ENCODE measurements around the gene UBQLNL.

UBQLNL gene

GRCh38 chr11:5507177-5507932, 9.1 kb downstream of the UBQLNL start:
- DNase-seq (ENCODE audit: low read depth) = no peak

- DNase-seq (ENCODE audit: low read depth) = no peak
These were observed 11.0 kb downstream of the UBQLNL start for GRCh38 chr11:5505363-5506048.

GRCh38 chr11:5504403-5504921, 12.0 kb downstream of the UBQLNL start:
- no peak for DNase-seq (ENCODE audit: low read depth)

- DNase-seq (ENCODE audit: low read depth) = no peak
These were observed 16.1 kb downstream of the UBQLNL start for GRCh38 chr11:5500393-5500801.

GRCh38 chr11:5499671-5500070, 16.8 kb downstream of the UBQLNL start:
- DNase-seq (ENCODE audit: low read depth) = no peak

- DNase-seq (ENCODE audit: low read depth) = no peak
These were observed 26.7 kb downstream of the UBQLNL start for GRCh38 chr11:5489576-5490357.

- no peak for DNase-seq (ENCODE audit: low read depth)
These were observed 27.6 kb downstream of the UBQLNL start for GRCh38 chr11:5488798-5489399.

GRCh38 chr11:5488385-5488784, 28.1 kb downstream of the UBQLNL start, which contains the start of gene OR52D1:
TSS of gene OR52D1 (plus strand) at chr11:5488685. CDS start at chr11:5488707, 22 bp downstream.
- DNase-seq (ENCODE audit: low read depth) = no peak

- DNase-seq (ENCODE audit: low read depth) = no peak
These were observed 30.1 kb downstream of the UBQLNL start for GRCh38 chr11:5486421-5486820.

GRCh38 chr11:5486003-5486402, 30.5 kb downstream of the UBQLNL start:
- no peak for DNase-seq (ENCODE audit: low read depth)

GRCh38 chr11:5476186-5476819, 40.2 kb downstream of the UBQLNL start:
- DNase-seq (ENCODE audit: low read depth) = peak; percentile 20

- DNase-seq (ENCODE audit: low read depth) = no peak
These were observed 42.6 kb downstream of the UBQLNL start for GRCh38 chr11:5473921-5474320.

- no peak for DNase-seq (ENCODE audit: low read depth)
These were observed 49.0 kb downstream of the UBQLNL start for GRCh38 chr11:5467527-5467926.

All from HS-27A (cell line).